Right atrium auricular region (tissue), 2 donors: Measurements from ENCODE around the gene DLG2. TPM values are rescaled to one million over a fixed set of nuclear protein-coding genes. Genes with fewer than 3 reads are reported as not detected.
"Not testable (repeated sequence)": the region's sequence is repeated elsewhere in the genome, so short reads cannot be mapped to it uniquely, and the experiment has no call there.

ENCODE experiments used
- DNase-seq: peaks from one replicate; pipeline ENCODE4 v3.0.0-alpha.2; 2019; ENCODE audit warnings: low spot score
- H3K27ac ChIP-seq, 2 donors: fragments of 200-600 bp; sonication (generic); 1 replicate in 1 of 2; 2 replicates in 1 of 2; pipeline ENCODE4 v1.5.1; 2016 to 2019
- H3K27me3 ChIP-seq, 2 donors: fragments of 200-600 bp; sonication (generic); one replicate each; pipeline versions ENCODE4 v1.5.1 to v1.6.0; 2017 to 2019
- H3K36me3 ChIP-seq: fragments of 200-600 bp; sonication (generic); one replicate; pipeline ENCODE4 v1.5.1; 2016
- H3K4me1 ChIP-seq, 2 donors: fragments of 200-600 bp; sonication (generic); one replicate each; pipeline versions ENCODE4 v1.5.1 to v1.6.0; 2017 to 2019
- H3K4me3 ChIP-seq, 2 donors: fragments of 200-600 bp; sonication (generic); 1 replicate in 1 of 2; 2 replicates in 1 of 2; pipeline ENCODE4 v1.5.1; 2017 to 2019; ENCODE audit warnings: mild to moderate bottlenecking in 1 of 2, moderate library complexity in 1 of 2
- H3K9me3 ChIP-seq, 2 donors: fragments of 200-600 bp; sonication (generic); one replicate each; pipeline ENCODE4 v1.5.1; 2019
- CTCF ChIP-seq, 2 donors: fragments of 200-600 bp; sonication (generic); IDR thresholded peaks; one replicate each; pipeline ENCODE4 v1.5.1; 2019; ENCODE audit warnings: antibody characterized with exemption in 2 of 2
- total RNA-seq, 2 donors: library from RNA; depleted of rRNA; stranded (reverse); fragments of >200 nt; gene quantifications; one replicate each; pipeline ENCODE4 v1.1.0, GENCODE V29; 2016

Gene DLG2
- total RNA-seq, 2 donors from 2014 or later = 6.6 to 6.7 TPM

- H3K4me1 ChIP-seq = no peaks in the 10 kb centered on the region
- no peaks in the 10 kb centered on the region for H3K27me3 ChIP-seq
- no peak overlapping the region for H3K27ac ChIP-seq
- TF ChIP-seq CTCF (IDR thresholded peaks at IDR 0.05) = no peak
- no peaks in the 10 kb centered on the region for H3K9me3 ChIP-seq
- no peaks in the 10 kb centered on the region for H3K36me3 ChIP-seq
- H3K4me3 ChIP-seq = no peak overlapping the region
- no peak for DNase-seq
Measured at GRCh38 chr11:85029964-85030363, 597.2 kb downstream of the DLG2 start.

- no peak for DNase-seq
- Histone ChIP-seq H3K27me3 (no peaks in the 10 kb centered on the region), H3K4me1 (no peaks in the 10 kb centered on the region), H3K4me3 (no peak overlapping the region), H3K27ac (no peak overlapping the region), H3K36me3 (no peaks in the 10 kb centered on the region), H3K9me3 (no peaks in the 10 kb centered on the region)
- no peak for TF ChIP-seq CTCF (IDR thresholded peaks at IDR 0.05)
Measured at GRCh38 chr11:85028329-85029101, 598.6 kb downstream of the DLG2 start.

- H3K27ac ChIP-seq = no peak overlapping the region
- H3K27me3 ChIP-seq = no peaks in the 10 kb centered on the region
- no peaks in the 10 kb centered on the region for H3K4me1 ChIP-seq
- H3K36me3 ChIP-seq = no peaks in the 10 kb centered on the region
- TF ChIP-seq CTCF (IDR thresholded peaks at IDR 0.05) = no peak
- DNase-seq = no peak
- no peaks in the 10 kb centered on the region for H3K9me3 ChIP-seq
- H3K4me3 ChIP-seq = no peak overlapping the region
Measured at GRCh38 chr11:85027346-85027745, 599.8 kb downstream of the DLG2 start.

- H3K4me1 ChIP-seq = no peaks in the 10 kb centered on the region
- no peaks in the 10 kb centered on the region for H3K36me3 ChIP-seq
- no peak for DNase-seq
- no peaks in the 10 kb centered on the region for H3K9me3 ChIP-seq
- H3K27me3 ChIP-seq = no peaks in the 10 kb centered on the region
- no peak for TF ChIP-seq CTCF (IDR thresholded peaks at IDR 0.05)
- H3K27ac ChIP-seq = no peak overlapping the region
- H3K4me3 ChIP-seq = no peak overlapping the region
Measured at GRCh38 chr11:85021058-85021457, 606.1 kb downstream of the DLG2 start.

DNA sequence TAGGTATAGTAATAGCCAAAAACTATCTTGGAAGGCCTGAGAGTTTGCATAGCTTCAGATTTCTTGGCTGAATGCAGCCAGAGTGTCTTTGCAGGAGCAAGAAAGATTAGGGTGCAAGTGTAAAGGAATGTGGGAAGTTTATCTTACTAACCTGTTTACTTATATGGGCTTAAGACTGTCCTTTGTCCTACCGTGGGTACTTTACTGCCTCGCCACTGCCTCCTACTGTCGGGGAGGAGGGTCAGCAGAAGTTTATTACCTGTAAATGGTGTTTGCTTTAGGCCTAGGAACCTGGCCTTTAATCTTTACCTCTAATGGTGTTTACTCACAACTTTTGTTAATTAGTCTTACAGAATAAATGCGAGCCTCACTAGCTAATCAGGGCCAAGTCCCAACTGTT, 633.8 kb downstream of the DLG2 start:
- no peak for TF ChIP-seq CTCF (IDR thresholded peaks at IDR 0.05)
- H3K4me3 ChIP-seq = no peak overlapping the region
- no peaks in the 10 kb centered on the region for H3K27me3 ChIP-seq
- H3K36me3 ChIP-seq = no peaks in the 10 kb centered on the region
- DNase-seq = no peak
- H3K9me3 ChIP-seq = no peaks in the 10 kb centered on the region
- no peaks in the 10 kb centered on the region for H3K4me1 ChIP-seq
- H3K27ac ChIP-seq = no peak overlapping the region

DNA sequence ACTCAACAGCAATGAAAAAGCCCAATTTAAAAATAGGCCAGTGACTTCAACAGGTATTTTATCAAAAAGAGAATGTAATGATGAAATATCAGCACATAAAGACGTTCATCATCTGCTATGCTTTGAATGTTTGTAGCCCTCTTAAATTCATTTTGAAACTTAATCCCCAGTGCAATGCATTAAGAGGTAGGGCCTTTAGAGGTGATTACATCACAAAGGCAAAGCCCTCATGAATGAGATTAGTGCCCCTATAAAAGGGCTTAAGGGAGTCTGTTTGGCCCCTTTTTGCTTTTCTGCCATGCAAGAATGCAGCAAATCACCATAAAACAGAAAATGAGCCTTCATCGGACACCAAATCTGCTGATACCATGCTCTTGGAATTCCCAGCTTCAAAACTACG, 637.0 kb downstream of the DLG2 start:
- H3K27ac ChIP-seq = no peak overlapping the region
- no peak overlapping the region for H3K4me3 ChIP-seq
- TF ChIP-seq CTCF (IDR thresholded peaks at IDR 0.05) = no peak
- H3K36me3 ChIP-seq = no peaks in the 10 kb centered on the region
- DNase-seq = no peak
- H3K27me3 ChIP-seq = no peaks in the 10 kb centered on the region
- no peaks in the 10 kb centered on the region for H3K9me3 ChIP-seq
- no peaks in the 10 kb centered on the region for H3K4me1 ChIP-seq

GRCh38 chr11:84987686-84988187, 639.4 kb downstream of the DLG2 start:
- H3K4me3 ChIP-seq, DNase-seq, H3K9me3 ChIP-seq, H3K27me3 ChIP-seq, H3K27ac ChIP-seq, H3K36me3 ChIP-seq, H3K4me1 ChIP-seq: not testable (repeated sequence)
